ENCODE results near the gene SDF2L1. TPM values are rescaled to one million over a fixed set of nuclear protein-coding genes. Genes with fewer than 3 reads are reported as not detected.

SDF2L1 gene
- total and polyA plus RNA-seq, 10 of the 15 experiments (the other 5 are each of a cell fraction or from before 2014, with no cell fraction given) = 3.0 to 214 (median 55.5) TPM

- TF ChIP-seq HDAC6 (IDR thresholded peaks at IDR 0.05; ENCODE audit: unreplicated experiment) (no peak), NRF1 (conservative IDR thresholded peaks at IDR 0.05; ENCODE audit: low read depth, low read length) (peak; percentile 34; the same call in 1 of the 2 replicates), BACH1 (IDR thresholded peaks at IDR 0.05; ENCODE audit: borderline replicate concordance) (peak; percentile 58; the same call in 1 of the 2 replicates), E4F1 (IDR thresholded peaks at IDR 0.05; ENCODE audit: borderline replicate concordance, partially characterized antibody) (no peak), SREBF1 (IDR thresholded peaks at IDR 0.05; ENCODE audit: low read length) (no peak), STAT1 (conservative IDR thresholded peaks at IDR 0.05) (no peak), NKRF (conservative IDR thresholded peaks at IDR 0.05) (peak; percentile 63; the same call in 1 of the 2 replicates), ZBTB4 (CRISPR knock-in tag; IDR thresholded peaks at IDR 0.05) (no peak), ZNF687 (IDR thresholded peaks at IDR 0.05) (peak; percentile 83), E2F4 (IDR thresholded peaks at IDR 0.05; ENCODE audit: low read depth, low read length) (no peak), SMAD1 (IDR thresholded peaks at IDR 0.05; ENCODE audit: low read depth, partially characterized antibody) (no peak), SIX5 (IDR thresholded peaks at IDR 0.05; ENCODE audit: low read depth, low read length, severe bottlenecking) (no peak), ATF2 (IDR thresholded peaks at IDR 0.05; ENCODE audit: low read length) (no peak)
These were observed 15.4 kb downstream of the SDF2L1 start (continued) for GRCh38 chr22:21657360-21658032.

Data from GM12878 (cell line).